HG03354 (cell line): ENCODE results near the gene RAPGEF5.

Experiments
- ATAC-seq: cut with Tn5 transposase; IDR thresholded peaks from one replicate; pipeline ENCODE4 v1.9.1; 2021; ENCODE audit warnings: mild to moderate bottlenecking; ENCODE audit not compliant: unreplicated experiment, poor library complexity, severe bottlenecking

RAPGEF5 gene, protein sequence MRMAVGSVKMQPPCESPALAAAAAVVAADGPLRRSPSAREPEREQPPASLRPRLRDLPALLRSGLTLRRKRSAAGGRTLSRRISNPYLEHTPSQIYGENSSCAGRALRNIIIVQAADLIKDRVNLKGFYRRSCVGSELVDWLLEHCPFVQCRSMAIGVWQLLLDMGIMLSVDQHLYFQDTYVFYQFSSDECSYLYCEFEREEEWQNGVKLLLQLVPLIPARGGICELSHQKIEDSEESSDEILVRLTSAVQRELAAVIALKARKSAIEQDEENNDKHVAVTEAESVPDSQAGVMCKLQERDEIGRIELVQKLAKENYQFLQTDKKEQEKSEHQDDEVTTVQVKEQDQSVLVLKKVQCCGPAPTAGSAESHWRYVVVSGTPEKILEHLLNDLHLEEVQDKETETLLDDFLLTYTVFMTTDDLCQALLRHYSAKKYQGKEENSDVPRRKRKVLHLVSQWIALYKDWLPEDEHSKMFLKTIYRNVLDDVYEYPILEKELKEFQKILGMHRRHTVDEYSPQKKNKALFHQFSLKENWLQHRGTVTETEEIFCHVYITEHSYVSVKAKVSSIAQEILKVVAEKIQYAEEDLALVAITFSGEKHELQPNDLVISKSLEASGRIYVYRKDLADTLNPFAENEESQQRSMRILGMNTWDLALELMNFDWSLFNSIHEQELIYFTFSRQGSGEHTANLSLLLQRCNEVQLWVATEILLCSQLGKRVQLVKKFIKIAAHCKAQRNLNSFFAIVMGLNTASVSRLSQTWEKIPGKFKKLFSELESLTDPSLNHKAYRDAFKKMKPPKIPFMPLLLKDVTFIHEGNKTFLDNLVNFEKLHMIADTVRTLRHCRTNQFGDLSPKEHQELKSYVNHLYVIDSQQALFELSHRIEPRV

DNA sequence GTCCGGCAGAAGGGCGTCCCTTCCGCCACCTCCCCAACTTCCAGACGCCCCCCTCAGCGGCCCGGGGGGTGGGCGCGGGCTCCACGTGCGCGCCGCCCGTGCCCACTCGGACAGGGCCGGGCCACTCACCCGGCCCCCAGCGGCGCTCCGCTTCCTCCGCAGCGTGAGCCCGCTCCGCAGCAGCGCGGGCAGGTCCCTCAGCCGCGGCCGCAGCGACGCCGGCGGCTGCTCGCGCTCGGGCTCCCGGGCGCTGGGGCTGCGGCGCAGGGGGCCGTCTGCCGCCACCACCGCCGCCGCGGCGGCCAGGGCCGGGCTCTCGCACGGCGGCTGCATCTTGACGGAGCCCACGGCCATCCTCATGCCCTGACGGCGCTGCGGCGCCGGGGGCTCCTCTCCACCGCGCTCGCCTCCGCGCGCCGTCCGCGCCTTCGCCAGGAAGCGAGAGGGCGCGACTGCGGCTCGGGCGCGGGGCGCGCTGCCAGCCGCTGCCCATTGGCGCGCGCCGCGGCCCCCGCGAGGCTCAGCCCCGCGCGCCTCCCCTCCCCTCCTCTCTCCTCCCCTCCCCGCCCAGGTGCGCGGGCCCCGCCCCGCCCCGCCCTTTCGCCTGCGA, at the start of gene RAPGEF5:
TSS of gene RAPGEF5 (minus strand) at position 454 of the 610 bp plus-strand sequence. CDS start at position 360, 94 bp downstream.
- ATAC-seq: peak; percentile 62

GRCh38 chr7:22406715-22407114, 49.8 kb upstream of the RAPGEF5 start:
- ATAC-seq: no peak

DNA sequence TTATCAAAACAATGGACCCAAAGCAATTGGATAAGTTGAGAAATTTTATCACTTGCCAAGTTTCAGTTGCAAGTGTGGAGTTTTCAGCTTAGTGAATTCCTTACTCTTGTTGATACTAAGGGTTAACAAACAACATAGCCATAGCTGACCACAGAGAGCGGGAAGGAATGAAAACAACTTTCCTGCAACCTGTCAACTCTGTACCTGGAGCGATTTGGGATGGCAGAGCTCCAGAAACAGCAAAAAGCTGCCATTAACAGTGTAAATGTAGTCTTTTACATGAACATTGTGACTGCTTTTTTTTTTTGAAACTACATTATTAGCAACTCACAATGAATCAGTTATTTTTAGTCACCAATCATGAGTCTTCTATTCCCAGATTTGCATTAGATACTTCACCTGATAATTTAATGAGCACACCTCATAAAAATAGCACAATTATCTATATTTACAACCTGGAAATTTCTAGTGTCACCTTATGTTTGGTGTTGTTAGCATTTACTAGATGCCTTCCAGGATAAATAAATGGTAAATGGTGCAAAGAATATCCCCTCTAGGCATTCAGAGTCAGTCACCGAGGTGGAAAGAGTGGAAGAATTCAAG, 47.6 kb upstream of the RAPGEF5 start:
- no peak for ATAC-seq

- ATAC-seq: no peak
Measured at GRCh38 chr7:22403344-22403743, 46.4 kb upstream of the RAPGEF5 start.

- peak; percentile 64 for ATAC-seq
Measured at GRCh38 chr7:22402250-22402649, 45.3 kb upstream of the RAPGEF5 start.

GRCh38 chr7:22400936-22401553, 44.1 kb upstream of the RAPGEF5 start:
- ATAC-seq: no peak

DNA sequence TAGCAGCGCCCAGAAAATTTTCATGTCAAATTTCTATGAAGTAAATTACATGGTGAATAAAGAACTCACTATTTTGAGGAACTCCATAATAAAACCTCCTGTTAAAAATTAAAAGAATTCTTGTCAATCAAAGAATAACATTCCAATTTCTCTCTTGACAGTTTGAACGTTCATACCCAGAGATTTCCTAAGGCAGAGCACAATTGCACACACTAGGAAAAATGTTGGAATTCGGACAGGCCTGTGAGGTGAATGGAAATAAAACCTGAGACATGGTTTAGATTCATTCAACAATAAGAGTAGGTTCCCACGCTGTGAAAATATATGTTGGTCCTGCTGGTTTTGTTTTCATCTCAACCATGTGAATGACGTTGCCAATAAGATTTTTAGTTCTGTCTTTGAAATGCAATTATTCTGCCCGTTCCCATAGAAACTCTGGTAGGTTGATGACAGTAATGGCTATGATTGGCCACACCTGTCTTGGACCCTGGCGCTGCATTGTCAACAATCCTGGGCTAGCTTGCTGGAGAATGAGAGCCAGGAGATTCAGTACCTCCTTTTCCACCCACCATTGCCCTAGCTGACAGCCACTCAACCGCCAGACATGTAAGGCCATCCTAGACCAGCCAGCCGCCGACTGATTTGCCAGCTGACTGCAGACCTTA, 43.3 kb upstream of the RAPGEF5 start:
- no peak for ATAC-seq

- ATAC-seq: no peak
Measured at GRCh38 chr7:22399546-22399945, 42.6 kb upstream of the RAPGEF5 start.

DNA sequence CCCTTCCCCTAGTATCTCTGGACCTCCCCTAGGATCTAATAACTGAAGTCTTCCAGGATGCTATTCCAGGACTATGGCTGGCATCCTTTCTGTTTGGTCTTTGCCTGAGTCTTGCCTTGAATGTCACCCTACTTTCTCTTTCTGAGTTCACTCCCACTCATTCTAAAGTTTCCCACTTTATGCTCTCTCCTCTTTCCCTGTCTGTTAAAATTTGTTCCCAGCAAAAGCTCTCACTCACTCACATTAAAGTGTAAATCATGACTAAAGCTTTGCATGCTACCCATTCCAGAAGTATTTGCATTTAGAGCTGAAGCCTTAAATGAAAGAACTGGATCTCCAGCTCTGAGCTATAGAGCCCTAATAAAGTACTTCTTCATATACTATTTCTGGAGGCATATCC, 42.1 kb upstream of the RAPGEF5 start:
- no peak for ATAC-seq

GRCh38 chr7:22397981-22398380, 41.0 kb upstream of the RAPGEF5 start:
- ATAC-seq: no peak

DNA sequence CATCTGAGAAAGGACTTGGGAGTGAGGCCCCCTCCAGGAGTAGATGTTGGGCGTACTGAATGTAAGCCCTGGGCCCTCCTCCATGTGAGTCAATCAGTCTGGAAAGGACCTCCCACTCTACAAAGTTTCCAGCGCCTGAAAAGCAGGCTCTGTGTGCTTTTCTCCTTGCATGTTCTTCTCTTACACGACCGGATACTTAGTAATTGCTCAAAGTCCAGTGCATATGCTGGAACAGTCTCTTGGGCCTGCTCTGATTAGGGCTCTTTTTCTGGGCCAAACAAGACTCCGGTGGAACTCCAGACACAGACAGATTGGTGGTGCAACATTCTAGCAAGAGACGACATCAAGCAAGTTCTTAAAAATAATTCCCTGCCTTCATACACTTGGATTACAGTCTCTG, 38.3 kb upstream of the RAPGEF5 start:
- no peak for ATAC-seq

- ATAC-seq: no peak
Measured at GRCh38 chr7:22394739-22395138, 37.8 kb upstream of the RAPGEF5 start.

DNA sequence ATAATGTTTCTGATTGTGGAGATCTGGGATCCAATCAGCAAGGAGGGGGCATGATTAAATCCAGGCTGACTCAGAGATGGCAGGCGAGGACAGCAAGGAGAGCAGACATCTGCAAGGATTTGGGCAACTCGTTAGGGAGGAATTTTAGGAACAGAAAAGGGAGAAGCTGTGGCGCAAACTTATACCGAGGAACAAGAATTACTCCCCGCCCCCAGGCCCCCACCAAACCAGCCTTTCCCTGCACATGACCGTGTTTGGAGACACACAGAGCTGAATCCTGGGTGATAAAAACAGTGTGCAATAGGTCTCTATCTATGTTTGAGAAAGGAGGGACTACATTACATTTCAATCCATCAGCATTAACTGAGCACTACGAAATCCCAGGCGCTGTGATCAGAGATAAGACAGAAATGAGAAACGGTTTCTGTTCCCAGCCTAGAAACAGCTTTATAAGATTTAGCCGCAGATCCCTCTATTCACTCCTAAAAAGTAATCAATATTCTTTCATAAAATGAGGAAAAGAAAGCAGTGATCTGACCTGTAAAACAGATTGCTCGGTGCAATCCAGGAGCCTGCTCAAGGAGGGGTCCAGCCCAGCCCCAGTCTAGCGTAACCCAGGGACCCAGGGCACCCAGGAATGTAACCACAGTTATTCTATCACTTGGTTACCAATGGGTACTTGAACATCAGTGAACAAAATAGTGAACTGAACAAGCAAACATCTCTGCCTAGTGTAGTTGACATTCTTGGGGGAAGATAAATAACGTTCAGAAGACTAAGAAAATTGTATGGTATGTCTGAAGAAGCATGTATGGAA, 37.2 kb upstream of the RAPGEF5 start:
- no peak for ATAC-seq

DNA sequence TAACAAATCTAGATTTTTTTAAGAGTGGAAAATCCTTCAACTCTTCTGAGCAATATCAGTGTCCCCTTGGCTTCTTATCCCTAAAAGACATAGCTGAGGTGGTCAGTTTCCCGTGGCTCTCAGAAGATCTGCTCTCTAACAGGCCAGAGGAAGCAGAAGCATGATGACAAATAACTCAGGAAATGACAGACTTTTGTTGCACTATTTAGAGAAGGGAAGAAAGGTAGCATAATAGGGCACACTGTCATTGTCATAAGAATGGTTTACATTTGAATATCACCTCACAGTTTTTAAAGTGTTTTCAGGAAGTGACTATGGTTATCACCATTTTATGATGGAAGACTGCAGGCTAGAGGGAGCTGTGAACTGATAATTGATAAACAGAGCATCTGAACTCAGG, 33.6 kb upstream of the RAPGEF5 start:
- ATAC-seq: no peak

GRCh38 chr7:22389892-22390291, 32.9 kb upstream of the RAPGEF5 start:
- no peak for ATAC-seq

DNA sequence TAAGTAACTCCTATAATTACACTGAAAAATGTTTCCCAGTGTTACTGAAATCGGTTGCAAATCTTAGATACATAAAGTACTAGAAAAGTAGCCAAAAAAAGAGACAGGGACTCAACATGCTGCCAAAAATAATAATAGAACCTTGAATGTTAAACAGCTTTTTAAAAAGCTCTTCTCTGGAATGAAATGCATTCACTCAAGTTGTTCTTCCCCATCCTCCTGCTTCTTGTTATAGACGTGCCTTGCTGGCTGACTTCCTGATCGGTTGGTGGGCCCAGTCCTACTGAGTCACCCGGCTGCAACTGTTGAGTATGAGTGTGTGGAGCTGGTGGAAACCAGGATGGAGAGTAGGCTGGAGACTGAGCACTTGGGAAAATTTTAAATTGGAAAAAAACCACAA, 30.6 kb upstream of the RAPGEF5 start:
- no peak for ATAC-seq

GRCh38 chr7:22386865-22387264, 29.9 kb upstream of the RAPGEF5 start:
- ATAC-seq: peak; percentile 73

- ATAC-seq: peak; percentile 79
Measured at GRCh38 chr7:22386206-22386858, 29.4 kb upstream of the RAPGEF5 start.
